Endothelial cell of umbilical vein (primary cell): ENCODE data around the gene SUCLG2. TPM values are rescaled to one million over a fixed set of nuclear protein-coding genes. Genes with fewer than 3 reads are reported as not detected.

Source experiments
- BruUV-seq: library from RNA; stranded (reverse); fragments of 400-500 nt; replicated peaks from 2 replicates; lab custom pipeline; 2021; lab: Mats Ljungman, UMichigan
- CTCF ChIA-PET: fragments of 300-600, 350-600 bp; sonication (Branson Sonifier 250); formaldehyde crosslinking; loops from one replicate; lab custom pipeline; 2021; ENCODE audit warnings: antibody characterized with exemption, inconsistent platforms; lab: Charles Lee
- POLR2A ChIA-PET: fragments of 300-600, 350-600 bp; sonication (Branson Sonifier 250); formaldehyde crosslinking; loops from one replicate; lab custom pipeline; 2021; ENCODE audit warnings: antibody characterized with exemption, inconsistent platforms; lab: Charles Lee
- DNase-seq: peaks from one replicate; pipeline ENCODE4 v3.0.0-alpha.2; 2011; ENCODE audit warnings: low read depth, low spot score
- FAIRE-seq: peaks from 2 replicates; lab custom pipeline; 2011; peaks lifted over from hg19 to GRCh38; lab: Jason Lieb, UNC
- H2AFZ ChIP-seq: 2 replicates; pipeline ENCODE4 v1.6.0; 2012; ENCODE audit warnings: low read depth, low read length, control low read depth, inconsistent platforms
- H3K27ac ChIP-seq: 2 replicates; pipeline ENCODE4 v1.5.1; 2011; ENCODE audit warnings: low read depth, mild to moderate bottlenecking, control low read depth, low read length, moderate library complexity; ENCODE audit not compliant: insufficient read depth
- H3K27me3 ChIP-seq, 2 experiments: 2 replicates each; pipeline versions ENCODE4 v1.6.0 to v1.6.1; 2011; ENCODE audit warnings: low read length in 2 of 2, mixed read lengths in 1 of 2; ENCODE audit not compliant: control insufficient read depth in 2 of 2, insufficient read depth in 2 of 2
- H3K36me3 ChIP-seq, 2 experiments: 2 replicates in 1 of 2; 3 replicates in 1 of 2; pipeline ENCODE4 v1.5.1; 2011; ENCODE audit warnings: low read length in 2 of 2, mild to moderate bottlenecking in 1 of 2, moderate library complexity in 1 of 2; ENCODE audit not compliant: control insufficient read depth in 2 of 2, insufficient read depth in 2 of 2; ENCODE audit errors: extremely low read depth in 1 of 2
- H3K4me1 ChIP-seq: 3 replicates; pipeline ENCODE4 v1.5.1; 2011; ENCODE audit warnings: mild to moderate bottlenecking, low read length; ENCODE audit not compliant: control insufficient read depth, insufficient read depth; ENCODE audit errors: extremely low read depth
- H3K4me2 ChIP-seq: 2 replicates; pipeline ENCODE4 v1.6.1; 2011; ENCODE audit warnings: low read length, control low read depth, mixed read lengths; ENCODE audit not compliant: insufficient read depth
- H3K4me3 ChIP-seq, 3 experiments: fragments of 200-600 bp in 1 of 3; sonication (generic), shearing (Covaris generic) in 1 of 3; replicated peaks in 1 of 3; 2 replicates each; pipeline ENCODE4 v1.5.1; 2011 to 2016; ENCODE audit warnings: control low read depth in 3 of 3, low read length in 3 of 3, mild to moderate bottlenecking in 2 of 3, inconsistent platforms in 1 of 3, low read depth in 1 of 3, moderate library complexity in 1 of 3; ENCODE audit not compliant: insufficient read depth in 1 of 3
- H3K79me2 ChIP-seq: 2 replicates; pipeline ENCODE4 v1.6.0; 2012; ENCODE audit warnings: low read length, inconsistent platforms; ENCODE audit not compliant: control insufficient read depth, insufficient read depth
- H3K9ac ChIP-seq: replicated peaks from 2 replicates; pipeline ENCODE3; 2011; ENCODE audit warnings: low read length, control low read depth; ENCODE audit not compliant: insufficient read depth; ENCODE audit errors: extremely low read depth
- H3K9me1 ChIP-seq: replicated peaks from 3 replicates; pipeline ENCODE4 v1.6.0; 2011; ENCODE audit warnings: mild to moderate bottlenecking, low read length; ENCODE audit not compliant: control insufficient read depth, insufficient read depth; ENCODE audit errors: extremely low read depth
- H3K9me3 ChIP-seq: replicated peaks from 2 replicates; pipeline ENCODE4 v1.5.1; 2012; ENCODE audit warnings: low read length, inconsistent platforms; ENCODE audit not compliant: control insufficient read depth, insufficient read depth
- H4K20me1 ChIP-seq: replicated peaks from 2 replicates; pipeline ENCODE3; 2011; ENCODE audit warnings: mild to moderate bottlenecking, low read length; ENCODE audit not compliant: control insufficient read depth, insufficient read depth; ENCODE audit errors: extremely low read depth
- EZH2 ChIP-seq: IDR thresholded peaks from 2 replicates; pipeline ENCODE4 v1.6.1; 2012; ENCODE audit warnings: borderline replicate concordance, low read depth, mild to moderate bottlenecking, moderate library complexity, low read length, inconsistent platforms; ENCODE audit not compliant: severe bottlenecking
- FOS ChIP-seq: IDR thresholded peaks from 2 replicates; pipeline ENCODE4 v1.6.1; 2011; ENCODE audit warnings: mild to moderate bottlenecking, low read length, moderate library complexity, borderline replicate concordance; ENCODE audit not compliant: insufficient read depth
- GATA2 ChIP-seq: IDR thresholded peaks from 2 replicates; pipeline ENCODE4 v1.7.0; 2011; ENCODE audit warnings: low read depth, mild to moderate bottlenecking, moderate library complexity, mixed read lengths, low read length; ENCODE audit not compliant: insufficient read length, insufficient read depth
- JUN ChIP-seq: IDR thresholded peaks from 2 replicates; pipeline ENCODE4 v1.6.1; 2011; ENCODE audit warnings: borderline replicate concordance, low read depth; ENCODE audit not compliant: insufficient read length, insufficient read depth
- MYC ChIP-seq: IDR thresholded peaks from one replicate; pipeline ENCODE4 v1.6.1; 2011; ENCODE audit warnings: mild to moderate bottlenecking, low read depth, low read length
- POLR2A ChIP-seq: IDR thresholded peaks from 2 replicates; pipeline ENCODE4 v1.6.1; 2012; ENCODE audit warnings: low read depth, mild to moderate bottlenecking, control low read depth, low read length
- POLR2AphosphoS5 ChIP-seq: IDR thresholded peaks from 2 replicates; pipeline ENCODE4 v1.6.1; 2012; ENCODE audit warnings: low read depth, mild to moderate bottlenecking, control low read depth, low read length, moderate library complexity; ENCODE audit not compliant: insufficient read depth
- dilution Hi-C: fragments of 300-500 bp; cut with MboI; formaldehyde crosslinking; loops from one replicate; pipeline ENCODE4 v1.15.0; 2019; ENCODE audit warnings: low sequenced_read_pairs; ENCODE audit not compliant: extremely low pct_ligation_motif_present
- intact Hi-C: fragments of 100-400 bp; cut with micrococcal nuclease; formaldehyde crosslinking; loops from one replicate; pipeline ENCODE4 v1.10.0; 2022
- polyA plus RNA-seq, 4 experiments: library from polyadenylated mRNA; depleted of rRNA in 3 of 4; stranded (reverse) in 3 of 4; unstranded in 1 of 4; fragments of >200 nt; gene quantifications; 2 replicates each; pipeline versions ENCODE4 v1.2.1 to v1.2.3, GENCODE V29; 2011 to 2012; ENCODE audit warnings: missing spikeins in 1 of 4
- total RNA-seq: library from RNA; stranded (reverse); gene quantifications from 2 replicates; pipeline ENCODE4 v1.2.3, GENCODE V29; 2021
- TF ChIP-seq, protein P1 (sequence below), 2 donors: IDR thresholded peaks; 1 replicate in 1 of 2; 2 replicates in 1 of 2; pipeline ENCODE4 v1.5.1; 2011; ENCODE audit warnings: low read length in 2 of 2, mild to moderate bottlenecking in 2 of 2, moderate library complexity in 2 of 2, control low read depth in 1 of 2, inconsistent platforms in 1 of 2, low read depth in 1 of 2; ENCODE audit not compliant: insufficient read depth in 1 of 2; ENCODE audit errors: extremely low read depth in 1 of 2
- TF ChIP-seq, protein P2 (sequence below): IDR thresholded peaks from 2 replicates; pipeline ENCODE4 v1.6.1; 2011; ENCODE audit not compliant: insufficient read depth, insufficient read length

The SUCLG2 gene
- total and polyA plus RNA-seq, 2 donors (not counting 3 experiments of a cell fraction or from before 2014, with no cell fraction given) = 8.1 to 38.3 TPM

DNA sequence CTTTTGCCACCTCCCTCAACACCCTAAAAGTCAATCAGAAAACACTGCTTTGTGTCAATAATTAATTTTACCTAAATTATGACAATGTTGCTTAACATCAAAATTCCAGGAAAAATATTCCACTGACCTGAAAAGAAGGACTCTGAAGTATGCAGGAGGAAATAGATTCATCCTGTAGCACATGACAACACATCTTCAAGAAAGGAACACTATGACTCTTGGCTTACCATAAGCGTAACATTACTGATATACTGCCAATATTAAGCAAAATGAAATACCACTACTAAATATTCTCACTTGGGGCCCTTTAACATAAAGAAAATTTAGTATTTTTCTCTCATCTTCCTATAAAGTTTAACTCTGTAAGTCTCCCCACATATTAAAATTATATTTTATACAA, 9.6 kb downstream of the SUCLG2 start:
- Histone ChIP-seq H3K27me3 (no peaks in the 10 kb centered on the region), H3K79me2 (peaks cover 20% of the 10 kb centered on the region), H3K4me1 (peaks cover 12% of the 10 kb centered on the region), H3K9me1 (no peaks in the 10 kb centered on the region), H3K36me3 (no peaks in the 10 kb centered on the region), H3K4me2 (no peak overlapping the region), H4K20me1 (no peaks in the 10 kb centered on the region), H2AFZ (no peak overlapping the region), H3K27ac (no peak overlapping the region), H3K9ac (no peak overlapping the region), H3K9me3 (no peaks in the 10 kb centered on the region), H3K4me3 (no peak overlapping the region)
- intact Hi-C loops (no loop called here), dilution Hi-C loops (no loop called here)
- DNase-seq = no peak
- CTCF ChIA-PET = no interaction called here
- no TSS peak for BruUV-seq
- TF ChIP-seq JUN (no peak), EZH2 (no peak), GATA2 (no peak), FOS (no peak), POLR2A (no peak), MYC (no peak), POLR2AphosphoS5 (no peak)
- TF ChIP-seq, protein P1, sequence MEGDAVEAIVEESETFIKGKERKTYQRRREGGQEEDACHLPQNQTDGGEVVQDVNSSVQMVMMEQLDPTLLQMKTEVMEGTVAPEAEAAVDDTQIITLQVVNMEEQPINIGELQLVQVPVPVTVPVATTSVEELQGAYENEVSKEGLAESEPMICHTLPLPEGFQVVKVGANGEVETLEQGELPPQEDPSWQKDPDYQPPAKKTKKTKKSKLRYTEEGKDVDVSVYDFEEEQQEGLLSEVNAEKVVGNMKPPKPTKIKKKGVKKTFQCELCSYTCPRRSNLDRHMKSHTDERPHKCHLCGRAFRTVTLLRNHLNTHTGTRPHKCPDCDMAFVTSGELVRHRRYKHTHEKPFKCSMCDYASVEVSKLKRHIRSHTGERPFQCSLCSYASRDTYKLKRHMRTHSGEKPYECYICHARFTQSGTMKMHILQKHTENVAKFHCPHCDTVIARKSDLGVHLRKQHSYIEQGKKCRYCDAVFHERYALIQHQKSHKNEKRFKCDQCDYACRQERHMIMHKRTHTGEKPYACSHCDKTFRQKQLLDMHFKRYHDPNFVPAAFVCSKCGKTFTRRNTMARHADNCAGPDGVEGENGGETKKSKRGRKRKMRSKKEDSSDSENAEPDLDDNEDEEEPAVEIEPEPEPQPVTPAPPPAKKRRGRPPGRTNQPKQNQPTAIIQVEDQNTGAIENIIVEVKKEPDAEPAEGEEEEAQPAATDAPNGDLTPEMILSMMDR (IDR thresholded peaks at IDR 0.05; ENCODE audit: extremely low read depth in 1 of 2, insufficient read depth in 1 of 2, low read depth in 1 of 2, low read length in 2 of 2) = no peak
- TF ChIP-seq, protein P2, sequence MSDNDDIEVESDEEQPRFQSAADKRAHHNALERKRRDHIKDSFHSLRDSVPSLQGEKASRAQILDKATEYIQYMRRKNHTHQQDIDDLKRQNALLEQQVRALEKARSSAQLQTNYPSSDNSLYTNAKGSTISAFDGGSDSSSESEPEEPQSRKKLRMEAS = no peak
- POLR2A ChIA-PET = no interaction called here
- no peak for FAIRE-seq
